ENCODE measurements around the gene PLEKHA3. TPM values are rescaled to one million over a fixed set of nuclear protein-coding genes. Genes with fewer than 3 reads are reported as not detected.

Gene PLEKHA3
- total and polyA plus RNA-seq, 2 donors (not counting 1 experiment from before 2014, with no cell fraction given) = 5.9 to 34.6 TPM

- H3K36me3 ChIP-seq (ENCODE audit: control insufficient read depth, insufficient read depth, low read length) = peaks cover 5% of the 10 kb centered on the region
- H3K4me1 ChIP-seq (ENCODE audit: control insufficient read depth, extremely low read depth, insufficient read depth, low read length) = no peaks in the 10 kb centered on the region
- H2AFZ ChIP-seq (ENCODE audit: low read length) = no peak overlapping the region
- no peaks in the 10 kb centered on the region for H3K27me3 ChIP-seq (ENCODE audit: control insufficient read depth, insufficient read depth, low read length)
- peaks cover 17% of the 10 kb centered on the region for H3K79me2 ChIP-seq (ENCODE audit: control insufficient read depth, insufficient read depth, low read length)
- H3K27ac ChIP-seq (ENCODE audit: insufficient read depth, low read length) = no peak overlapping the region
- peak overlapping the region; percentile 3 for H3K4me2 ChIP-seq (ENCODE audit: extremely low read depth, insufficient read depth, low read length)
- no peak for TF ChIP-seq EZH2 (IDR thresholded peaks at IDR 0.05; ENCODE audit: low read length, missing control alignments)
- TF ChIP-seq CTCF (conservative IDR thresholded peaks at IDR 0.05 in 1 of 2, IDR thresholded peaks at IDR 0.05 in 1 of 2; ENCODE audit: low read depth in 1 of 2, low read length in 2 of 2) = no peak
- no peaks in the 10 kb centered on the region for H3K9me3 ChIP-seq (ENCODE audit: control insufficient read depth, insufficient read depth, low read depth, low read length)
- H3K9ac ChIP-seq (ENCODE audit: insufficient read depth, low read length) = no peak overlapping the region
- no peak for DNase-seq (ENCODE audit: low read depth in 2 of 2)
- no peaks in the 10 kb centered on the region for H4K20me1 ChIP-seq (ENCODE audit: control insufficient read depth, extremely low read depth, insufficient read depth, low read length)
- peak overlapping the region in 2 of 4 experiments; percentile 85 for H3K4me3 ChIP-seq (replicated peaks in 1 of 4; ENCODE audit: control extremely low read depth in 1 of 4, insufficient read depth in 1 of 4, low read depth in 3 of 4, low read length in 4 of 4)
These were observed 31.1 kb upstream of the PLEKHA3 start for GRCh38 chr2:178448968-178449661.

- peak in 1 of 2 donors; percentile 15 for DNase-seq (ENCODE audit: low read depth in 2 of 2)
These were observed 30.3 kb upstream of the PLEKHA3 start for GRCh38 chr2:178449700-178450523.

More at GRCh38 chr2:178449700-178450523, 30.3 kb upstream of the PLEKHA3 start:
- Histone ChIP-seq H3K27me3 (ENCODE audit: control insufficient read depth, insufficient read depth, low read length) (no peaks in the 10 kb centered on the region), H3K9ac (ENCODE audit: insufficient read depth, low read length) (peak overlapping the region; percentile 96), H2AFZ (ENCODE audit: low read length) (peak overlapping the region; percentile 7), H3K27ac (ENCODE audit: insufficient read depth, low read length) (peak overlapping the region; percentile 97), H3K4me3 (replicated peaks in 1 of 4; ENCODE audit: control extremely low read depth in 1 of 4, insufficient read depth in 1 of 4, low read depth in 3 of 4, low read length in 4 of 4) (peak overlapping the region; percentile 64 to 85 (median 84)), H3K4me1 (ENCODE audit: control insufficient read depth, extremely low read depth, insufficient read depth, low read length) (no peaks in the 10 kb centered on the region), H3K79me2 (ENCODE audit: control insufficient read depth, insufficient read depth, low read length) (peaks cover 17% of the 10 kb centered on the region), H4K20me1 (ENCODE audit: control insufficient read depth, extremely low read depth, insufficient read depth, low read length) (no peaks in the 10 kb centered on the region), H3K4me2 (ENCODE audit: extremely low read depth, insufficient read depth, low read length) (peak overlapping the region; percentile 93), H3K36me3 (ENCODE audit: control insufficient read depth, insufficient read depth, low read length) (peaks cover 5% of the 10 kb centered on the region), H3K9me3 (ENCODE audit: control insufficient read depth, insufficient read depth, low read depth, low read length) (no peaks in the 10 kb centered on the region)
- TF ChIP-seq CTCF (conservative IDR thresholded peaks at IDR 0.05 in 1 of 2, IDR thresholded peaks at IDR 0.05 in 1 of 2; ENCODE audit: low read depth in 1 of 2, low read length in 2 of 2) = no peak
- TF ChIP-seq EZH2 (IDR thresholded peaks at IDR 0.05; ENCODE audit: low read length, missing control alignments) = no peak
